GM23338 (cell line): ENCODE measurements around the gene PIEZO2.
"Not testable (repeated sequence)": the region's sequence is repeated elsewhere in the genome, so short reads cannot be mapped to it uniquely, and the experiment has no call there.

Experiments used
- CREB1 ChIP-seq: fragments of 250-450 bp; sonication (Bioruptor Pico); IDR thresholded peaks from 2 replicates; pipeline ENCODE4 v1.5.0; 2020; ENCODE audit warnings: low read depth, mild to moderate bottlenecking, moderate library complexity
- EZH2 ChIP-seq: fragments of 200-600 bp; sonication (generic); IDR thresholded peaks from one replicate; pipeline ENCODE4 v1.8.0; 2017; ENCODE audit warnings: antibody characterized with exemption, mild to moderate bottlenecking, low read depth; ENCODE audit not compliant: unreplicated experiment
- EZH2phosphoT487 ChIP-seq: fragments of 200-600 bp; sonication (generic); IDR thresholded peaks from one replicate; pipeline ENCODE4 v1.8.1; 2018; ENCODE audit warnings: antibody characterized with exemption; ENCODE audit not compliant: unreplicated experiment
- JUNB ChIP-seq: IDR thresholded peaks from one replicate; pipeline ENCODE4 v1.6.1; 2016; ENCODE audit warnings: antibody characterized with exemption; ENCODE audit not compliant: unreplicated experiment
- POLR2AphosphoS5 ChIP-seq: IDR thresholded peaks from 2 replicates; pipeline ENCODE4 v1.6.1; 2016; ENCODE audit warnings: antibody characterized with exemption, low read depth
- ZNF331 ChIP-seq: fragments of 250-450 bp; sonication (Bioruptor Pico); IDR thresholded peaks from 2 replicates; pipeline ENCODE4 v1.5.0; 2020; ENCODE audit warnings: low read depth, mild to moderate bottlenecking, moderate library complexity
- TF ChIP-seq, protein P1 (sequence below), 2 experiments: fragments of 200-600 bp in 1 of 2; sonication (generic) in 1 of 2; conservative IDR thresholded peaks; 2 replicates each; pipeline versions ENCODE4 v1.5.1 to v1.6.1; 2016 to 2017; ENCODE audit warnings: antibody characterized with exemption in 2 of 2, low read depth in 2 of 2, mild to moderate bottlenecking in 2 of 2, moderate library complexity in 1 of 2
- TF ChIP-seq, protein P2 (sequence below): IDR thresholded peaks from one replicate; pipeline ENCODE4 v1.6.1; 2018; ENCODE audit warnings: antibody characterized with exemption; ENCODE audit not compliant: unreplicated experiment

DNA sequence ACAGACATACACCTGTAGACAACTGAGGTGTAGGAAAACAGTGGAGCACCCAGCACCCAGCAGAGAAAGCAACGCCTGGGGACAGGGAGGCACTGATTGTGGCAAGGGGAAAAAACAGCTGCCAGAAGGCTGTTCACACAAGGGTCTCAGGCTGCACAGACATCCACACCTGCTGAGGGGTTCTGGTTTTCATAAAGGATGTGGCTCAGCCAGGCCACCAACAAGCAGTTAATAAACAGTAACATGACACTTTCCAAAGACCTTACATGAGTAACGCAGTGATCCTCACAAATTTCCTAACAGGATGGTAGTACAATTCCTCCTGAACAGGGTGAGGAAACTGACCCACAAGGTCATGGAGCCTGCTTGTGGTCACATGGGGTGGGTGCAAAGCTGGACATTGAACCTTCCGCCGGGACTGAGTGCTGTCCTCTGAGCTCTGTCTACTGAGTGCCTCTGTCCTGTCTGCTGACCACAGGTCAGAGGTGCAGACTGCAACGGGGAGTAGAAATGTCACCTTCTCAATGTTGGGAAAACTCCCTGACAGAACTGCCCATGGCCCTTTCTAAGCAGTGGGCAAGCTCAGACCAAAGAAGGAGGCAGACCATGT, 506.3 kb downstream of the PIEZO2 start:
- TF ChIP-seq, protein P1, sequence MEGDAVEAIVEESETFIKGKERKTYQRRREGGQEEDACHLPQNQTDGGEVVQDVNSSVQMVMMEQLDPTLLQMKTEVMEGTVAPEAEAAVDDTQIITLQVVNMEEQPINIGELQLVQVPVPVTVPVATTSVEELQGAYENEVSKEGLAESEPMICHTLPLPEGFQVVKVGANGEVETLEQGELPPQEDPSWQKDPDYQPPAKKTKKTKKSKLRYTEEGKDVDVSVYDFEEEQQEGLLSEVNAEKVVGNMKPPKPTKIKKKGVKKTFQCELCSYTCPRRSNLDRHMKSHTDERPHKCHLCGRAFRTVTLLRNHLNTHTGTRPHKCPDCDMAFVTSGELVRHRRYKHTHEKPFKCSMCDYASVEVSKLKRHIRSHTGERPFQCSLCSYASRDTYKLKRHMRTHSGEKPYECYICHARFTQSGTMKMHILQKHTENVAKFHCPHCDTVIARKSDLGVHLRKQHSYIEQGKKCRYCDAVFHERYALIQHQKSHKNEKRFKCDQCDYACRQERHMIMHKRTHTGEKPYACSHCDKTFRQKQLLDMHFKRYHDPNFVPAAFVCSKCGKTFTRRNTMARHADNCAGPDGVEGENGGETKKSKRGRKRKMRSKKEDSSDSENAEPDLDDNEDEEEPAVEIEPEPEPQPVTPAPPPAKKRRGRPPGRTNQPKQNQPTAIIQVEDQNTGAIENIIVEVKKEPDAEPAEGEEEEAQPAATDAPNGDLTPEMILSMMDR (conservative IDR thresholded peaks at IDR 0.05; ENCODE audit: low read depth in 2 of 2): not testable (repeated sequence)
- TF ChIP-seq POLR2AphosphoS5; ZNF331 (CRISPR knock-in tag); EZH2phosphoT487; JUNB; EZH2; CREB1 (CRISPR knock-in tag): not testable (repeated sequence)
- TF ChIP-seq, protein P2, sequence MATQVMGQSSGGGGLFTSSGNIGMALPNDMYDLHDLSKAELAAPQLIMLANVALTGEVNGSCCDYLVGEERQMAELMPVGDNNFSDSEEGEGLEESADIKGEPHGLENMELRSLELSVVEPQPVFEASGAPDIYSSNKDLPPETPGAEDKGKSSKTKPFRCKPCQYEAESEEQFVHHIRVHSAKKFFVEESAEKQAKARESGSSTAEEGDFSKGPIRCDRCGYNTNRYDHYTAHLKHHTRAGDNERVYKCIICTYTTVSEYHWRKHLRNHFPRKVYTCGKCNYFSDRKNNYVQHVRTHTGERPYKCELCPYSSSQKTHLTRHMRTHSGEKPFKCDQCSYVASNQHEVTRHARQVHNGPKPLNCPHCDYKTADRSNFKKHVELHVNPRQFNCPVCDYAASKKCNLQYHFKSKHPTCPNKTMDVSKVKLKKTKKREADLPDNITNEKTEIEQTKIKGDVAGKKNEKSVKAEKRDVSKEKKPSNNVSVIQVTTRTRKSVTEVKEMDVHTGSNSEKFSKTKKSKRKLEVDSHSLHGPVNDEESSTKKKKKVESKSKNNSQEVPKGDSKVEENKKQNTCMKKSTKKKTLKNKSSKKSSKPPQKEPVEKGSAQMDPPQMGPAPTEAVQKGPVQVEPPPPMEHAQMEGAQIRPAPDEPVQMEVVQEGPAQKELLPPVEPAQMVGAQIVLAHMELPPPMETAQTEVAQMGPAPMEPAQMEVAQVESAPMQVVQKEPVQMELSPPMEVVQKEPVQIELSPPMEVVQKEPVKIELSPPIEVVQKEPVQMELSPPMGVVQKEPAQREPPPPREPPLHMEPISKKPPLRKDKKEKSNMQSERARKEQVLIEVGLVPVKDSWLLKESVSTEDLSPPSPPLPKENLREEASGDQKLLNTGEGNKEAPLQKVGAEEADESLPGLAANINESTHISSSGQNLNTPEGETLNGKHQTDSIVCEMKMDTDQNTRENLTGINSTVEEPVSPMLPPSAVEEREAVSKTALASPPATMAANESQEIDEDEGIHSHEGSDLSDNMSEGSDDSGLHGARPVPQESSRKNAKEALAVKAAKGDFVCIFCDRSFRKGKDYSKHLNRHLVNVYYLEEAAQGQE: not testable (repeated sequence)
